ENCODE measurements around the gene NFE2L2.
"Not testable (repeated sequence)": the region's sequence is repeated elsewhere in the genome, so short reads cannot be mapped to it uniquely, and the experiment has no call there.

The NFE2L2 gene

GRCh38 chr2:177188482-177189469 lies 75.8 kb downstream of the NFE2L2 start:
- DNase-seq, result no peak

GRCh38 chr2:177187631-177188312 lies 76.8 kb downstream of the NFE2L2 start:
- no peak for DNase-seq

- not testable (repeated sequence) for DNase-seq
Observed at GRCh38 chr2:177186038-177186437, 78.5 kb downstream of the NFE2L2 start.

- DNase-seq, result no peak
Observed at GRCh38 chr2:177184606-177185005, 79.9 kb downstream of the NFE2L2 start.

- no peak for DNase-seq
Observed at GRCh38 chr2:177183860-177184259, 80.7 kb downstream of the NFE2L2 start.
